Hippocampal formation (tissue), 2 donors: ENCODE measurements around the gene KCTD2.
"Not testable (repeated sequence)": the region's sequence is repeated elsewhere in the genome, so short reads cannot be mapped to it uniquely, and the experiment has no call there.

Source experiments
- DNase-seq, 2 donors: peaks; one replicate each; lab custom pipeline; 2025; lab: John Stamatoyannopoulos, UW

KCTD2 gene

GRCh38 chr17:75049706-75050105, 2.7 kb downstream of the KCTD2 start:
- no peak for DNase-seq

GRCh38 chr17:75051941-75052340, 4.9 kb downstream of the KCTD2 start:
- no peak for DNase-seq

GRCh38 chr17:75059369-75060345, 12.6 kb downstream of the KCTD2 start:
- DNase-seq, result peak; percentile 40 to 89

GRCh38 chr17:75060434-75061054, 13.5 kb downstream of the KCTD2 start:
- no peak for DNase-seq

- no peak for DNase-seq
Measured at GRCh38 chr17:75061055-75061438, 14.0 kb downstream of the KCTD2 start.

GRCh38 chr17:75061618-75062017, 14.6 kb downstream of the KCTD2 start:
- DNase-seq, result no peak

- DNase-seq, result no peak
Measured at GRCh38 chr17:75063201-75063600, 16.2 kb downstream of the KCTD2 start.

GRCh38 chr17:75063626-75064025, 16.6 kb downstream of the KCTD2 start:
- DNase-seq, result no peak

GRCh38 chr17:75064040-75064439, 17.0 kb downstream of the KCTD2 start:
- no peak for DNase-seq

- DNase-seq, result no peak
Measured at GRCh38 chr17:75064460-75064859, 17.4 kb downstream of the KCTD2 start.

- no peak for DNase-seq
Measured at GRCh38 chr17:75064867-75065561, 18.0 kb downstream of the KCTD2 start.

- DNase-seq, result no peak
Measured at GRCh38 chr17:75065562-75066151, 18.6 kb downstream of the KCTD2 start.

GRCh38 chr17:75067856-75068255, 20.8 kb downstream of the KCTD2 start:
- no peak for DNase-seq

- DNase-seq, result no peak
Measured at GRCh38 chr17:75068750-75069149, 21.7 kb downstream of the KCTD2 start.

- no peak for DNase-seq
Measured at GRCh38 chr17:75069783-75070182, 22.8 kb downstream of the KCTD2 start.

- not testable (repeated sequence) for DNase-seq
Measured at GRCh38 chr17:75071478-75072271, 24.6 kb downstream of the KCTD2 start.

- not testable (repeated sequence) for DNase-seq
Measured at GRCh38 chr17:75072909-75073308, 25.9 kb downstream of the KCTD2 start.

- no peak for DNase-seq
Measured at GRCh38 chr17:75073618-75074047, 26.6 kb downstream of the KCTD2 start.

- no peak for DNase-seq
Measured at GRCh38 chr17:75074532-75074931, 27.5 kb downstream of the KCTD2 start.

- DNase-seq, result no peak
Measured at GRCh38 chr17:75075597-75076336, 28.7 kb downstream of the KCTD2 start.

- no peak for DNase-seq
Measured at GRCh38 chr17:75077072-75077495, 30.1 kb downstream of the KCTD2 start.
